GM21423 (cell line): Measurements from ENCODE around the gene RNF125.
"Not testable (repeated sequence)": the region's sequence is repeated elsewhere in the genome, so short reads cannot be mapped to it uniquely, and the experiment has no call there.

Experiments
- ATAC-seq: cut with Tn5 transposase; IDR thresholded peaks from one replicate; pipeline ENCODE4 v1.9.1; 2021; ENCODE audit warnings: mild to moderate bottlenecking, moderate library complexity; ENCODE audit not compliant: unreplicated experiment

The RNF125 gene

GRCh38 chr18:32018331-32019250, at the start of gene RNF125:
RNF125 (plus strand) TSS chr18:32018825; CDS start chr18:32018864, 39 bp downstream.
- peak; percentile 83 for ATAC-seq

GRCh38 chr18:31970617-31971016, 48.0 kb upstream of the RNF125 start:
- ATAC-seq, result no peak

GRCh38 chr18:31973929-31974546, 44.6 kb upstream of the RNF125 start:
- no peak for ATAC-seq

GRCh38 chr18:31976242-31976641, 42.4 kb upstream of the RNF125 start:
- no peak for ATAC-seq

GRCh38 chr18:31977270-31977872, 41.3 kb upstream of the RNF125 start:
- ATAC-seq, result no peak

- ATAC-seq, result no peak
Observed at GRCh38 chr18:31978616-31979015, 40.0 kb upstream of the RNF125 start.

- ATAC-seq, result no peak
Observed at GRCh38 chr18:31979714-31980113, 38.9 kb upstream of the RNF125 start.

GRCh38 chr18:31980863-31981262, 37.8 kb upstream of the RNF125 start:
- ATAC-seq, result no peak

- no peak for ATAC-seq
Observed at GRCh38 chr18:31983020-31983419, 35.6 kb upstream of the RNF125 start.

- ATAC-seq, result no peak
Observed at GRCh38 chr18:31983976-31984375, 34.6 kb upstream of the RNF125 start.

GRCh38 chr18:31990823-31991222, 27.8 kb upstream of the RNF125 start:
- peak; percentile 100 for ATAC-seq

GRCh38 chr18:31996007-31996406, 22.6 kb upstream of the RNF125 start:
- no peak for ATAC-seq

- no peak for ATAC-seq
Observed at GRCh38 chr18:31998880-31999412, 19.7 kb upstream of the RNF125 start.

- ATAC-seq, result not testable (repeated sequence)
Observed at GRCh38 chr18:32001141-32001540, 17.5 kb upstream of the RNF125 start.

- not testable (repeated sequence) for ATAC-seq
Observed at GRCh38 chr18:32003822-32004221, 14.8 kb upstream of the RNF125 start.

GRCh38 chr18:32010124-32010721, 8.4 kb upstream of the RNF125 start:
- ATAC-seq, result no peak

- no peak for ATAC-seq
Observed at GRCh38 chr18:32011193-32011592, 7.4 kb upstream of the RNF125 start.

GRCh38 chr18:32019251-32019948, 775 bp downstream of the RNF125 start:
- no peak for ATAC-seq

GRCh38 chr18:32019949-32020625, 1.5 kb downstream of the RNF125 start:
- not testable (repeated sequence) for ATAC-seq
